Spleen (tissue), 7 donors: Measurements from ENCODE around the gene SH3BP4.

Experiments used
- POLR2A ChIP-seq, 3 donors: fragments of 450-650 bp; IDR thresholded peaks; one replicate each; pipeline ENCODE4 v1.5.1; 2017; ENCODE audit warnings: antibody characterized with exemption in 3 of 3, mild to moderate bottlenecking in 1 of 3
- TF ChIP-seq, protein P1 (sequence below), 11 experiments: fragments of 200-600 bp in 7 of 11; fragments of 450-650 bp in 4 of 11; sonication (generic) in 4 of 11; IDR thresholded peaks in 8 of 11; conservative IDR thresholded peaks in 3 of 11; 1 replicate in 7 of 11; 2 replicates in 4 of 11; pipeline versions ENCODE4 v1.4.0 to v1.8.0; 2016 to 2021; ENCODE audit warnings: antibody characterized with exemption in 11 of 11, inconsistent platforms in 4 of 11, mild to moderate bottlenecking in 1 of 11
- donor health status: DM: no; HTN: no; CAD: no; lungs with moderate emphysema.
- donor health status: DM: no; HTN: no; CAD: no.
- donor health status: DM: no; HTN: no; CAD: no.

DNA sequence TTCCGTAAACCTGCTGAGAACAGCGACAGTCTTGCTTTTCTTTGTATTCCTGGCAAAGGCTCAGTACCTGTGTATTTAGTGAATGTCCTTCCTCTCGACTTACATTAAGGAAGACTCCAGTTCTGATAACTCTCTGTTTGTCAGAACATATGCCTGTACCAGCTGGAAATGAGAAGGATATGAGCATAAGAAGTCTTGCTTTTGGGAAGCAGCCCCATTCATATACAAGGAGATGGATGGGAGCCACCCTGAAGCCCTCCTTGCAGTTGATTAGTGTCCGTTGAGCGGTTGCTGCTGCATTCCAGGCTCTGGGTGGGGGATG lies 59.8 kb downstream of the SH3BP4 start:
- TF ChIP-seq, protein P1, sequence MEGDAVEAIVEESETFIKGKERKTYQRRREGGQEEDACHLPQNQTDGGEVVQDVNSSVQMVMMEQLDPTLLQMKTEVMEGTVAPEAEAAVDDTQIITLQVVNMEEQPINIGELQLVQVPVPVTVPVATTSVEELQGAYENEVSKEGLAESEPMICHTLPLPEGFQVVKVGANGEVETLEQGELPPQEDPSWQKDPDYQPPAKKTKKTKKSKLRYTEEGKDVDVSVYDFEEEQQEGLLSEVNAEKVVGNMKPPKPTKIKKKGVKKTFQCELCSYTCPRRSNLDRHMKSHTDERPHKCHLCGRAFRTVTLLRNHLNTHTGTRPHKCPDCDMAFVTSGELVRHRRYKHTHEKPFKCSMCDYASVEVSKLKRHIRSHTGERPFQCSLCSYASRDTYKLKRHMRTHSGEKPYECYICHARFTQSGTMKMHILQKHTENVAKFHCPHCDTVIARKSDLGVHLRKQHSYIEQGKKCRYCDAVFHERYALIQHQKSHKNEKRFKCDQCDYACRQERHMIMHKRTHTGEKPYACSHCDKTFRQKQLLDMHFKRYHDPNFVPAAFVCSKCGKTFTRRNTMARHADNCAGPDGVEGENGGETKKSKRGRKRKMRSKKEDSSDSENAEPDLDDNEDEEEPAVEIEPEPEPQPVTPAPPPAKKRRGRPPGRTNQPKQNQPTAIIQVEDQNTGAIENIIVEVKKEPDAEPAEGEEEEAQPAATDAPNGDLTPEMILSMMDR (IDR thresholded peaks at IDR 0.05 in 8 of 11, conservative IDR thresholded peaks at IDR 0.05 in 3 of 11): no peak
- no peak for TF ChIP-seq POLR2A (IDR thresholded peaks at IDR 0.05)
